Suprapubic skin (tissue), 4 donors: ENCODE measurements around the gene CHMP2A. TPM values are rescaled to one million over a fixed set of nuclear protein-coding genes. Genes with fewer than 3 reads are reported as not detected.

Source experiments
- DNase-seq, 2 donors: peaks; one replicate each; pipeline ENCODE4 v3.0.0-alpha.2; 2019; ENCODE audit warnings: low spot score in 2 of 2
- H3K27ac ChIP-seq: fragments of 200-600 bp; sonication (generic); one replicate; pipeline ENCODE4 v1.5.1; 2019
- H3K27me3 ChIP-seq: fragments of 200-600 bp; sonication (generic); one replicate; pipeline ENCODE4 v1.5.1; 2019
- H3K36me3 ChIP-seq: fragments of 200-600 bp; sonication (generic); one replicate; pipeline ENCODE4 v1.5.1; 2019
- H3K4me1 ChIP-seq: fragments of 200-600 bp; sonication (generic); one replicate; pipeline ENCODE4 v1.5.1; 2019
- H3K4me3 ChIP-seq: fragments of 200-600 bp; sonication (generic); one replicate; pipeline ENCODE4 v1.5.1; 2019; ENCODE audit warnings: mild to moderate bottlenecking
- H3K9me3 ChIP-seq: fragments of 200-600 bp; sonication (generic); one replicate; pipeline ENCODE4 v1.5.1; 2019
- CTCF ChIP-seq, 2 donors: fragments of 200-600 bp in 1 of 2; fragments of 450-650 bp in 1 of 2; sonication (generic) in 1 of 2; IDR thresholded peaks; one replicate each; pipeline ENCODE4 v1.5.1; 2016 to 2019; ENCODE audit warnings: antibody characterized with exemption in 2 of 2, mild to moderate bottlenecking in 1 of 2, moderate library complexity in 1 of 2
- EP300 ChIP-seq: sonication (generic); formaldehyde crosslinking; IDR thresholded peaks from one replicate; pipeline ENCODE4 v1.6.1; 2017; ENCODE audit warnings: antibody characterized with exemption
- POLR2A ChIP-seq, 2 donors: fragments of 450-650 bp; IDR thresholded peaks; one replicate each; pipeline ENCODE4 v1.6.1; 2017; ENCODE audit warnings: antibody characterized with exemption in 2 of 2, mild to moderate bottlenecking in 2 of 2, moderate library complexity in 2 of 2
- POLR2AphosphoS5 ChIP-seq, 3 donors: sonication (generic); formaldehyde crosslinking; IDR thresholded peaks; one replicate each; pipeline ENCODE4 v1.6.1; 2017; ENCODE audit warnings: antibody characterized with exemption in 3 of 3
- WGBS: methylation state at CpG from one replicate; pipeline ENCODE4 v1.1.5; 2018; 5-methylcytosine and 5-hydroxymethylcytosine counted together
- total RNA-seq, 4 donors: library from RNA; depleted of rRNA; stranded (reverse); fragments of >200 nt; gene quantifications; one replicate each; pipeline ENCODE4 v1.1.0, GENCODE V29; 2016

CHMP2A gene
- total RNA-seq, 4 donors from 2014 or later, result 96.1 to 120 (median 103) TPM

GRCh38 chr19:58573658-58574164, 18.8 kb upstream of the CHMP2A start:
- Histone ChIP-seq H3K9me3 (no peaks in the 10 kb centered on the region), H3K4me1 (peaks cover 32% of the 10 kb centered on the region)

GRCh38 chr19:58572818-58573657, 18.1 kb upstream of the CHMP2A start, which contains the start of gene MZF1:
MZF1 (minus strand) TSS chr19:58573335; CDS start chr19:58571389, 1,946 bp downstream.
- TF ChIP-seq POLR2AphosphoS5 (IDR thresholded peaks at IDR 0.05), result peak in 2 of 3 donors; percentile 3 to 86
- peak in 1 of 2 donors; percentile 46 for TF ChIP-seq POLR2A (IDR thresholded peaks at IDR 0.05)
- TF ChIP-seq EP300, result no peak
- peak; percentile 9 to 10 for TF ChIP-seq CTCF (IDR thresholded peaks at IDR 0.05)
- peaks cover 28% of the 10 kb centered on the region for H3K36me3 ChIP-seq
- peak; percentile 100 for DNase-seq
- WGBS, result under 1% methylated on average over 60 of the region's 75 CpGs
- peak within 1 kb of the TSS; percentile 69 for H3K4me3 ChIP-seq
- H3K4me1 ChIP-seq, result peaks cover 32% of the 10 kb centered on the region
- no peaks in the 10 kb centered on the region for H3K9me3 ChIP-seq
- no peaks in the 10 kb centered on the region for H3K27me3 ChIP-seq
- H3K27ac ChIP-seq, result peak within 1 kb of the TSS; percentile 92

More at GRCh38 chr19:58573658-58574164, 18.8 kb upstream of the CHMP2A start:
- peaks cover 26% of the 10 kb centered on the region for H3K36me3 ChIP-seq
- H3K27ac ChIP-seq, result peak overlapping the region; percentile 92
- WGBS, result 0% methylated on average over 20 of the region's 20 CpGs
- no peak for TF ChIP-seq POLR2AphosphoS5 (IDR thresholded peaks at IDR 0.05)
- TF ChIP-seq CTCF (IDR thresholded peaks at IDR 0.05), result no peak
- no peak for TF ChIP-seq POLR2A (IDR thresholded peaks at IDR 0.05)
- TF ChIP-seq EP300, result no peak
- peak overlapping the region; percentile 69 for H3K4me3 ChIP-seq
- no peak for DNase-seq
- no peaks in the 10 kb centered on the region for H3K27me3 ChIP-seq

- peaks cover 32% of the 10 kb centered on the region for H3K4me1 ChIP-seq
- peak overlapping the region; percentile 69 for H3K4me3 ChIP-seq
- 42% methylated on average over 24 of the region's 24 CpGs for WGBS
- peak overlapping the region; percentile 92 for H3K27ac ChIP-seq
- TF ChIP-seq EP300 (no peak), POLR2AphosphoS5 (IDR thresholded peaks at IDR 0.05) (peak in 1 of 3 donors; percentile 18), POLR2A (IDR thresholded peaks at IDR 0.05) (no peak)
- peak in 1 of 2 donors; percentile 49 for DNase-seq
- peaks cover 32% of the 10 kb centered on the region for H3K36me3 ChIP-seq
- no peaks in the 10 kb centered on the region for H3K27me3 ChIP-seq
- H3K9me3 ChIP-seq, result no peaks in the 10 kb centered on the region
Measured at GRCh38 chr19:58572026-58572817, 17.3 kb upstream of the CHMP2A start.

GRCh38 chr19:58571575-58571947, 16.7 kb upstream of the CHMP2A start:
- peaks cover 39% of the 10 kb centered on the region for H3K36me3 ChIP-seq
- H3K9me3 ChIP-seq, result no peaks in the 10 kb centered on the region
- H3K27me3 ChIP-seq, result no peaks in the 10 kb centered on the region
- peaks cover 30% of the 10 kb centered on the region for H3K4me1 ChIP-seq
- no peak overlapping the region for H3K4me3 ChIP-seq
- H3K27ac ChIP-seq, result no peak overlapping the region
- TF ChIP-seq POLR2A (IDR thresholded peaks at IDR 0.05), result no peak
- TF ChIP-seq EP300, result no peak
- no peak for TF ChIP-seq CTCF (IDR thresholded peaks at IDR 0.05)
- no peak for TF ChIP-seq POLR2AphosphoS5 (IDR thresholded peaks at IDR 0.05)
- 95% methylated on average over 8 of the region's 8 CpGs for WGBS
- peak; percentile 49 to 61 for DNase-seq

- Histone ChIP-seq H3K9me3 (no peaks in the 10 kb centered on the region), H3K27me3 (no peaks in the 10 kb centered on the region), H3K4me3 (no peak overlapping the region), H3K4me1 (peaks cover 25% of the 10 kb centered on the region), H3K27ac (no peak overlapping the region), H3K36me3 (peaks cover 41% of the 10 kb centered on the region)
- peak; percentile 65 to 67 for DNase-seq
- no peak for TF ChIP-seq CTCF (IDR thresholded peaks at IDR 0.05)
- TF ChIP-seq EP300, result no peak
- TF ChIP-seq POLR2AphosphoS5 (IDR thresholded peaks at IDR 0.05), result no peak
- TF ChIP-seq POLR2A (IDR thresholded peaks at IDR 0.05), result no peak
- 51% methylated on average over 2 of the region's 25 CpGs for WGBS
Measured at GRCh38 chr19:58570770-58571574, 16.1 kb upstream of the CHMP2A start.
